ENCODE measurements around the gene KIAA1755.

GRCh38 chr20:38260378-38261053 is at the start of gene KIAA1755:
- TF ChIP-seq CTCF (conservative IDR thresholded peaks at IDR 0.05; ENCODE audit: low read depth, low read length), result no peak
- no peak for TF ChIP-seq POLR2A (IDR thresholded peaks at IDR 0.05; ENCODE audit: low read depth, low read length)
- TF ChIP-seq RAD21 (IDR thresholded peaks at IDR 0.05; ENCODE audit: low read length), result no peak
- no peak for TF ChIP-seq BHLHE40 (IDR thresholded peaks at IDR 0.05; ENCODE audit: low read depth, low read length)
- TF ChIP-seq USF2 (IDR thresholded peaks at IDR 0.05; ENCODE audit: low read depth, low read length), result no peak
- no peak for TF ChIP-seq RFX5 (IDR thresholded peaks at IDR 0.05; ENCODE audit: low read depth, low read length)
- no peak for TF ChIP-seq FOS (IDR thresholded peaks at IDR 0.05; ENCODE audit: low read depth, low read length)
- no peak for TF ChIP-seq CEBPB (IDR thresholded peaks at IDR 0.05; ENCODE audit: low read depth, low read length)
- no peak for TF ChIP-seq SMC3 (IDR thresholded peaks at IDR 0.05; ENCODE audit: low read depth, low read length)
- no peak for TF ChIP-seq MXI1 (IDR thresholded peaks at IDR 0.05; ENCODE audit: borderline replicate concordance, low read depth, low read length)

Measured in IMR-90 (cell line).